ENCODE data around the gene VOPP1. TPM values are rescaled to one million over a fixed set of nuclear protein-coding genes. Genes with fewer than 3 reads are reported as not detected.

Gene VOPP1
- total RNA-seq, 1 experiment from 2014 or later = 49.9 TPM

DNA sequence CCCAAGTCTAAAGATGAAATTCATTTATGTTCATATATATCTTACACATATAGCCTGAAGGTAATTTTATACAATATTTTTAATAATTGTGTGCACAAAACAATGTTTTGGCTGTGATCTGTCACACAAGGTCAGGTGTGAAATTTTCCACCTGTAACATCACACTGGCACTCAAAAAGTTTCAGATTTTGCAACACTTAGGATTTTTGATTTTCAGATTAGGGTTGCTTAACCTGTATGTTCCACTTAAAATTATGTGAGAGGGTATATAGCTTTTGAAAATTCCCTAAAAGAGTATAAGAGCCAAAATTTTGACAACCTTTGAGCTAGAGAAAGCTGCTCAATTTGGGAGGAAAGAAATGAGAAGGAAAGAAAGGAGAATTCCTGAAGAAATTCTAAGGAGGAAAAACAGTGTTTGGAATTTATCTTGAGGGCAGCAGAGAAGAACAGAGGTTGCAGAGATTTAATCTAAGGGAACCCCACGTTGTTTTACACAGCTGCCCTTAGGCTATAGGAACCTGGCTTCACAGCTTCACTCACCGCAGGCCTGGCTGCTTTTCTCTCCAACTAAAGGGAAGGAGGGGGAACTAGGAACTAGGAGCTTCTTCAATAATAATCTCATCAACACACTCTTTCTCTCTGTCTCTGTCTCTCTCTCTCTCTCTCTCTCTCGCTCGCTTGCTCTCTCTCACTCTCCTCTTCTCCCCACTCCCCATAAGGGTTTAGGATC, 8.5 kb downstream of the VOPP1 start:
- in situ Hi-C loops (cut with HindIII; ENCODE audit: low pct_unique_long_range_greater_than_20kb, low sequenced_read_pairs) = no loop called here
- no peak for DNase-seq (ENCODE audit: low read depth, low spot score)

DNA sequence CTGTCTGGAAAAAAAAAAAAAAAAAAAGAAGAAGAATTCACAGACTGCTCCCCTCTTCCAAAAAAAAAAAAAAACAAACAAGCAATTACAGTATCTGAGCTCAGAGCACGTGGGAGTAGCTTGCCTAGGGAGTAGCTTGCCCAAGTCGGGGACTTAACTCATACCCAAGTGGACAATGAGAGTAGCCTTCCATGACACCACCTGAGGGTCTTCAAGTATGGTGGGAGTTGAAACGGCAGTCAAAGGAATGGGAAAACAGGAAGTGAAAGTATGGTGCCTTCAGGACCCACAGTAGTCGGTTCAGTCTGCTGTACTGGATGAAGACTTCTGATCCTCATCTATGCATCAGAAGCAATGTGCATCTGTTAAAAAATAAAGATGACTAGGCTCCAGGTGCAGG, 10.6 kb downstream of the VOPP1 start:
- no peak for DNase-seq (ENCODE audit: low read depth, low spot score)
- in situ Hi-C loops (cut with HindIII; ENCODE audit: low pct_unique_long_range_greater_than_20kb, low sequenced_read_pairs) = no loop called here

DNA sequence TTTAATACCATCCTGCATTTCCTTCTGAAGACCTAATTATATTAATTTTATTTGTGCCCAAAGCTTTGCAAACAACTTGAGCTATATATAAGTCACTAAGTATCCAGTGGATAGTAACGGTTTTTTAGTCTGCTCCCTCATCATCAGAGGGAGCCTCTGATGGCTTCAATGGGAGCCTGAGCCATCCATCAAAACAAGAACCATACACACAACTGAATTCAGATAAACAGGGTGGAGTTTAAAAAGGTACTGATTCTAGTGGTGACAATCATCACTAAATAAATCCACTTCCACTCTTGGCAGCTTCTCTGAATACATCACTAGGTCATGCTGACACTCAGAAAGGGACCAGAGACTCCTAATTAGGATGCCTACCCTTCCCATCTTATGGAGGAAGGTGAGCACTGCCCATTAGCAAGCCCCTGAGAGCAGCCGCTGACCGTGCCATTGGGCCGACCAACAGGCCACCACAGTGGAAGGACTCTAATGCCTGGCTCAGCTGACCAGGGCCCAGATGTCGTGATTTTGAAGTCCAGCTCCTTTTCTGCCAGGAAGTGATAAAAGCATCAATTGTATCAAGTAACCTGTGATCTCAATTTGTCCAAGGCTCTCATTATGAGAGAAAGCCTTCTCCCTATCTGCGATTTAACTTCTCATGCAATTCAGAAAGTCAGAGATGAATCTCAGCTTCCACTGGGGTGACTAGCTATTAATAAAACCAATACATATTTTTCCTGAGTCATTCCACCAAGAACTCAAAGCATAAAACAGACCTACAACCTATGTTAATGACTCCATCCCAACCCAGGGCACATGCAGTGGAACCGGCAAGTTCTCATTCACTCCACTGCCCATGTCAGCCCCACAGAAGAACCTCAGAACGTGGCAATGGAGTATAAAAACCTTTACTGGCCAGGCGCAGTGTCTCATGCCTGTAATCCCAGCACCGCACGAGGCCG, 13.1 kb downstream of the VOPP1 start:
- no peak for DNase-seq (ENCODE audit: low read depth, low spot score)
- in situ Hi-C loops (cut with HindIII; ENCODE audit: low pct_unique_long_range_greater_than_20kb, low sequenced_read_pairs) = no loop called here

DNA sequence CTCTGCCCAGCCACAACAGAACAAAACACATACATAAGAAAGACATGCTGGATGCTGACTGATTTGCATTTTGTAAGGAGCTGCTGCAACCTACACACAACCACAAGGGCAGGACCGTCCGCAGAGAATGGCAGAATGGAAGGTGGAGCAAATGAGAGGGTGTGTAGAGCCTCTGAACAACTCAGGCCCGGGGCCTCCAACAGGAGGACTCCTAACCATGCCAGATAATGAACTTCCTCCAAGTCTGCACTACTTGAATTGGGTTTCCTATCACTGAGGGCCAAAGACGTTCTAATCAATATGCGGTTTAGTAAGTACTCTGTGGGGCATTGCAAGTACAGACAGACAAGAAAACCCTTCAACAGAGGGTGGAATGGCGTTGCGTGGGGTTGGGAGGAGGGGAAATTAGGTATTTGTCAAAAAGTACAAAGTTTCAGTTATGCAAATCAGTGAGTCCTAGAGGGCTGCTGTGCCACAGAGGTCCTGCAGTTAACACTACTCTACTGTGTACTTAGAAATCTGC, 14.6 kb downstream of the VOPP1 start:
- in situ Hi-C loops (cut with HindIII; ENCODE audit: low pct_unique_long_range_greater_than_20kb, low sequenced_read_pairs) = no loop called here
- no peak for DNase-seq (ENCODE audit: low read depth, low spot score)

DNA sequence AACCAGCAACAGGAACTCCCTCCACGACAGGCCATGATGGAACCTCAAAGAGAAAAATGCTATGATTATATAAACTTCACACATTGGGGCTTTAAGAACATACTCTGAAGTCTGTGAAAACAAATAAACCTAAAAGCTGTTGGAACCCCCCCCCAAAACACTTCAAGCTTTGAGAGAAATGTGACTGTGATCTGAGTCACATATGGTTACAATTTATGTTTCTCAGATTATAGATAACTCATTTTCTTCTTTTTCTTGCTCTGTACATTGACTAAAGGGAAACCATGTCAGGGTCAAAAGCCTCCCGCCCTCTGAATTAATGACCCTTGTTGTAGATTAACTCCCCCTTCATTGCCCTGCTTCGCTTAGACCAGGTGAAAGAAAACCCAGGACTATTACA, 15.8 kb downstream of the VOPP1 start:
- in situ Hi-C loops (cut with HindIII; ENCODE audit: low pct_unique_long_range_greater_than_20kb, low sequenced_read_pairs) = no loop called here
- no peak for DNase-seq (ENCODE audit: low read depth, low spot score)

DNA sequence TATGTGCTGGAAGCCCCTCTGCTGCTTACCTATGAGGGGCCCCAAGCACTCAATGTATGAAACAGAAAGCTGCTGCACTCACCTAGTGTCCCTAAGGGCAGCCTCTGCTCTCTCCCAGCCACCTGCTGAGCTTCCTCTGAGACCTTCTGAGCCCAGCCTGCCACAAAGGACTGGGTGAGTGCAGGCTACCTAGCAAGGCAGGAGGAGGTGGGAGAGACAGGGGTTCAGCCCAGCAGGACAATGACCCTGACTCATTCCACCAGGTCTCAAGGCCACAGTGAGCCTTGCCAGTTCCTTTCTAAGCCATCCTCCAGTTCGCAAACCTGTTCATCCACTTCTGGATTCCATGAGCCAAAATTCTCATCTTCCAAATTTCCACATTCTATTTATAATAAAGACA, 16.3 kb downstream of the VOPP1 start:
- no peak for DNase-seq (ENCODE audit: low read depth, low spot score)
- in situ Hi-C loops (cut with HindIII; ENCODE audit: low pct_unique_long_range_greater_than_20kb, low sequenced_read_pairs) = no loop called here

DNA sequence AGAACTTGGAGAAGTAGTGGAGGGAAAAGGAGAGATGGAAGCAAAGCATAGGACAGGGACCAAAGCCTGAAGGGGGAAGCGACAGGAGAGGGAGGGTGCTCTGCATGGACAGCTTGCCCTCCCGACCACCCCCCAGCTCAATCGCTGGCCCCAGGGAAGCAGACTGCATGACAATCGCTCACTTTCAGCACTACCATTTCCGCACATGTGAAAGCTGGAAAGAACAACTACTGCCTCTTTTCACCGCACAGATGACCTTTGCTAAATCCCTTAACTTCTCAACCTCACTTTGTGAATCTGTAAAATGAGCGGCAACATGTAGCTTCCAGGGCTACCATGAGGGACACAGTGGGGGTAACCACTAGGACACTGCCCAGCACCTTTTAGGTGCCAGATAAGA, 17.1 kb downstream of the VOPP1 start:
- DNase-seq (ENCODE audit: low read depth, low spot score) = no peak
- in situ Hi-C loops (cut with HindIII; ENCODE audit: low pct_unique_long_range_greater_than_20kb, low sequenced_read_pairs) = no loop called here

DNA sequence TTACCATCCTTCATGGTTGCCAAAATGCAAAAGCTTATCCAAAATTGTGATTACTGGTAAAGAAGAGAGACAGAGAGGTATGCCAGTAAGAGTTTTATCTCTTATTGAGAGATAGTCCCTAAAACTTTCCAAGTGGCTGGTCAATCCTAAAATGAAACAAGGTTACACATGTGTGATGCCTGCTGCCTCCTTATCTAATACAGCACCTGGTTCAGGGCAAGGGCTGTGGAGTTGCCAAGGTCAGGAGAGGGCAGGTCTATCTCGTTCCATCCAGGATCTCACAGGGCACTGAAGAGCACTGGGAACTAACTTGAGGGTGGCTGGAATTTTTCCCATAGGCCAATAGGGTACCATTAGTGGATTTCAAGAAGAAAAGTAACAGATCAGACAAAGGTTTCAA, 18.3 kb downstream of the VOPP1 start:
- in situ Hi-C loops (cut with HindIII; ENCODE audit: low pct_unique_long_range_greater_than_20kb, low sequenced_read_pairs) = no loop called here
- no peak for DNase-seq (ENCODE audit: low read depth, low spot score)

DNA sequence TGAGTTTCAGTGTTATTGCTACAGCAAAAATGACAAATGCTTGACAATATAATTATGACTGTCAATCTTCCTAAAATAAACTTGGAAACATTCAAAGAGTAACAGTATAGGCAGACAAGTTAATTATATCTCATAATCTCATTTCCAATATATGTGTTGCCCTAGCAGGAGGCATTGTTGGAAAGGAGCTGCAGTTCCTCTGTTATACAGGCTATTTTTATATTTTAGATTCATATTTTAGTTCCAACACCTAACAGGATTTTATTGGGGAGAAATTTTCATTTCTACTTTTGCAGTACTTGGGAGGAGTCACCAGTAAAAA, 19.3 kb downstream of the VOPP1 start:
- DNase-seq (ENCODE audit: low read depth, low spot score) = no peak
- in situ Hi-C loops (cut with HindIII; ENCODE audit: low pct_unique_long_range_greater_than_20kb, low sequenced_read_pairs) = no loop called here

DNA sequence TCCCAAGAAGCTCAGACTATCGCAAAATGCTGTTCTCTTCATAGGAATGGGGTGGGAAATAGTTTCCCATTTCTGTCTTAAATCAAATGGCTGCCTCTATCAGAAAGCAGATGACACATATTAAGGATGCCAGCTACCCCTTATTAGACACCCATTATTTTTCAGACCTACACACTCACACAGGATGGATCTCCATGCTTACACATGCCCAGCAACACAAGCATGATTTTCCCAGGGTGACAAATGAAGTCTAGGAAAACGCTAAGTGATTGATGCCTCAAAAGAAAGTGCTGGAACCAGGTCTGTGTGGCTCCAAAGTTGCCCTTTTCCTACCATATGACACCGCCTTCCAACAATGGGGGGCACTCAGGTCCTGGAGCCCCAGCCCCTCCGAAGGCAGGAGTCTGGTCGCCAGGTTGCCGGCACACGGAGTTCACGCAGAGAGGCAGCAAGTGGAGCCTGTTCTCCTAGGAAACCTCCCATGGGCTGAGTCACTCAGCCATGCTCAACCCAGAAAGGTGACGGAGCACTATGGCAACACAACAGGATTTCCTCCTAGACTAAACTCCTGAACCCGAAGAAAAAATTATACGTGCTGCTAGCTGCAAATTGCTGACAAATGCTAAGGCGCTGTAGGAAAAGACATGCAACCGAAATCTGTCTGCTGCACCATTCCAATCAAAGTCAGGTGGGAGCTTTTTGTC, 19.8 kb downstream of the VOPP1 start:
- no peak for DNase-seq (ENCODE audit: low read depth, low spot score)
- in situ Hi-C loops (cut with HindIII; ENCODE audit: low pct_unique_long_range_greater_than_20kb, low sequenced_read_pairs) = no loop called here

DNA sequence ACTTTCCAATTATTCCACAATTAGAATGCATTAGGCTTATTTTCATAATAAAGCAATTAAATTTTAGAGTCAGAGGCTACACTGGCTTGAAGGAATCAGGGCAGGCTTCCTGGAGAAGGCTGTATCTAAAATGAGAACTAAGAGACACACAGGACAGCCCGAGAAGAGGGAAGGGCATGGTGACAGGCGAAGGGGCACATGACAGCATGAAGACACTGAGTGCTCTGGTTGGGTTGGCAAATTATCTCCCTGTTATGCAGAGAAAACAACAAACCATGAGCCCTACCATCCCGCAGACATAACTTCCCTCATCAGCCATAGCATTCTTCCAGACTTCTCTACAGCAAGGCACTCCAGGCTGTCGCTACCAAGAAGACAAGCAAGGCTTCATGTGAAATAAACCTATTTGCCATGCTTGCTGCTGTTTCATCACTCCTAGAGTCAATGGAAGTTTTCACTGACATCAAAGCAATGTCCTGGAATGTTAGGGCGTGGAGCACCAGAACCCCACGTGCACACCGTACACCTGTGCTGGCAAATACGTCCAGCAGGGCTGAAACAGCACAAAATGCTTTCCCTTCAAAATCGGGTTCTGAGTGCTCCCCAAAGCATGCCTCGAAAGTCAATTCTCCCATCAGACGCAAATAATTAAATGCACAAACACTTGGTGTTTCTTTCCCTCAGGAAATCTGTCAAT, 21.3 kb downstream of the VOPP1 start:
- in situ Hi-C loops (cut with HindIII; ENCODE audit: low pct_unique_long_range_greater_than_20kb, low sequenced_read_pairs) = no loop called here

DNA sequence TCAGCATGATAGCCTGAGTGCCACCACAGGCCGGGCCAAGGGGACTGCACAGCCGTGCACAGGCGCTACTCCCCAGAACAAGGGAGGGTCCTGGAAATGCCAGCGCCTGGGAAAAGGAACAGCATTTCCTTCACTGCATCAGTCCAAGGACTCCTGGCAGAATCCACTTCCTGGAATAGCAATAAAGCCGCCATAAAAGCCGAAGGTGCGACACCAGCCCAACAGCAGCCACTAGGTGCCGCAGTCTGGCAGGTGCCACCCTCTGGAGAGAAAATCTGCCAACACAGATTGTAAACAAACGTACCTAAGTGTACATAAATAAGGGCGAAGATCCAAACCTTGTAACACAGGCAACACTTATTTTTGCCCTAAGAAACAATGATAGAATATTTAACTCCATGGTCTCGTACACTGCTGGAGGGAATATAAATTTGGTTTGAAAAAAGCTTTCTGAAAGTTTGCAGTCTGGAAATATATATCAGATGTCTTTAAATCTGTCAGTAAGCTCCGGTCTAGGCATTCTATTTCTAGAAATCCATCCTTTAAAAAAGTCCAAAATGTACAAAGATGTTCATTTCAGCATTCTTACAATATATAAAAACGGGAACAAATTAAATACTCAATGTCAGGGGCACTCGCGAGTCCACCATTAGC, 22.2 kb downstream of the VOPP1 start:
- in situ Hi-C loops (cut with HindIII; ENCODE audit: low pct_unique_long_range_greater_than_20kb, low sequenced_read_pairs) = no loop called here

More for the DNA sequence above, 21.3 kb downstream of the VOPP1 start:
- DNase-seq (ENCODE audit: low read depth, low spot score) = no peak

DNA sequence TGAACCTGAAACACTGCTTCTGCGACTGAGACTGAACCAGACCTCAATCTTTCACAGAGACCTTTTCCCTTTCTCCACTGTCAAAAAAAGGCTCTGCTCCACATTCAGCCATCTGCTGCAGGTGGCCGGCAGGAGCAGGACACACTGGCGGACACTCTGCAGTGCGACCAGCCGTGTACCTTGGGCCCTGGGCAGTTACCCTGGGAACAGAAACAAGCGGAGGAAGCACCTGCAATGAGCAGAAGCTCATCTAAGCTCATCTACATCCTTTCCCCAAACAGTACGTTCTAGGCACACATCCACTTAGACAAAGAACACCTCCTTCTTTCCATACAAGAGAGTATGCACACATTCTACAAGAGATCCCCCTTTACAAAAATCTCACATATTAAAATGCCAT, 22.8 kb downstream of the VOPP1 start:
- no peak for DNase-seq (ENCODE audit: low read depth, low spot score)
- in situ Hi-C loops (cut with HindIII; ENCODE audit: low pct_unique_long_range_greater_than_20kb, low sequenced_read_pairs) = no loop called here

More for the DNA sequence above, 22.2 kb downstream of the VOPP1 start:
- DNase-seq (ENCODE audit: low read depth, low spot score) = no peak

DNA sequence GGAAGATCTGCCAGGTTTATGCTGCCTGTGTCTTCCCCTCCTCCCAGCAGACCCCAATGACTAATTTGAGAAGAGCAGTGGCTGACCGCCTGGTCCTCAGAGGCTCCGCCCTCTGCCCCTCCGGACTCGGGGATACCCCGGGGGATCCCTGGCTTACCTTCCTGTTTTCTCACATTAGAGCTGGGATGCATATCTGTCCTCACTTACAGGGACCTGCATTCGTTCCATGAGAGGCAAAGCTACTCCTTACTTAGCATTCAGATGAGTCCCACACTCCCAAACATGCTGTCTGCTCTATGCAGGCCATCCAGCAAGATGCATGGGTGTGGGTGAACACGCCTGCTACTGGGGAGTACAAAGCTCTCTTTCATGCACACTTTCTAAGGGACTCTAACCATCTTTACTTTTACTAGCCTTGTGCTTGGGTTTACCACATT, 24.0 kb downstream of the VOPP1 start:
- DNase-seq (ENCODE audit: low read depth, low spot score) = peak; percentile 54
- in situ Hi-C loops (cut with HindIII; ENCODE audit: low pct_unique_long_range_greater_than_20kb, low sequenced_read_pairs) = no loop called here

DNA sequence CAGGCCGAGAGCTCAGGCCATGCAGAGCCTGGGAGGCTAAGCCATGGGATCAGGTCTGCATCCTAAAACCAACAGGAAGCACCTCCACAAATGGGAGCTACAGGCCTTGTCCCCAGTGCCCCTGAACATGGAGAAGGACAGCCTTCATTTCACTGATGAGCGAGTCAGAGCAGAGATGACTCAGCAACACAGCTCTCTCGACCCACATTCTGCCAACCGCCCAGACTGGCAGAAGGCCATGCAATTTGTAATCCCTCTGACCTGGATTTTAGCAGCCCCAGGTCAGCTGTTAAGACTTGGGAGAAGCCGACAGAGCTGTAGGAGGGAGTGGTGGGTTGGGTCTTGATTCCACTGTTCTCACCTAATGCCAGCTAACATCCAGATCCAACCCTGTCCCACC, 25.5 kb downstream of the VOPP1 start:
- in situ Hi-C loops (cut with HindIII; ENCODE audit: low pct_unique_long_range_greater_than_20kb, low sequenced_read_pairs) = no loop called here
- DNase-seq (ENCODE audit: low read depth, low spot score) = peak; percentile 32

DNA sequence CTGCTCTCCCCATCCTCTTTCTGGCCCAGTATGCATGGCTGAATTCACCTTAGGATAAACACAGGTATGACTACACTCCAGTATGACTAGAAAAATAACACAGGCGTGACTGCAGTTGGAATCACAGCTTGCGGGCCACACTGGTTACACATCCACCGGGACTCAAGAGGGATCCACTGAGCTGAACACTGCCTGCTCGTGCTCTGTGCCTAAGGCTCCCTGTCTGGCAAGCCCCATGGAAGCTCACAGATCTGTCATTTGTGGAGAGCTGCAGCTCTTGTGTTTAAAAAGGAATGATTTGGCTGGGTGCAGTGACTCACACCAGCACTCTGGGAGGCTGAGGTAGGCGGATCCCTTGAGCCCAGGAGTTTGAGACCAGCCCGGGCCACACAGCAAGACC, 26.8 kb downstream of the VOPP1 start:
- DNase-seq (ENCODE audit: low read depth, low spot score) = no peak
- in situ Hi-C loops (cut with HindIII; ENCODE audit: low pct_unique_long_range_greater_than_20kb, low sequenced_read_pairs) = no loop called here

DNA sequence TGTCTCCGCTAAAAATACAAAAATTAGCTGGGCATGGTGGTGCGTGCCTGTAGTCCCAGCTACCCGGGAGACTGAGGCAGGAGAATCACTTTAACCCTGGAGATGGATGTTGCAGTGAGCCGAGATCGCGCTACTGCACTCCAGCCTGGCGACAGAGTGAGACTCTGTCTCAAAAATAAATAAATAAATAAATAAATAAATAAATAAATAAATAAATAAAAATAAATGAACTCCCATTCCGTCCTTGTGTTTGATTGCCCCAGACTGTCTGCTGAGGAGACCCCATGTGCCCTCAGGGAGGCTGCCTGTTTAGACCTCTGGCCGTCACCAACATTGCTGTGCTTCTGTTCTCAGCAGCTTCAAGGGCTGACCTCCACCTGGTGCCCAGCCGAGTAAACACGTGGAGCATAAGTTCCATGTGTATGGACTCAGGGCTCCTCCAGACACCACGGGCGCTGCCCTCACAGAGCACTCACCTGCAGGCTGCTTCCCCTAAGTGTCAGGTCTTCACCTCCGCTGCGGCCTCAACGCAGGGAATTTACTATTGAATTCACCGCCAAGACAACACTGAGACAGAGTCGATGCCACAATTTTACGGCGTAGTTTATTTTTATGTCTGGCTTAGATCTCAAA, 32.0 kb downstream of the VOPP1 start:
- DNase-seq (ENCODE audit: low read depth, low spot score) = no peak
- in situ Hi-C loops (cut with HindIII; ENCODE audit: low pct_unique_long_range_greater_than_20kb, low sequenced_read_pairs) = no loop called here

All from SK-MEL-5 (cell line).